Activated CD8-positive, alpha-beta memory T cell treated with anti-CD3 and anti-CD28 coated beads, Interleukin-2, amount 50 U/mL, for 24 hours (primary cell): ENCODE data around the gene VWC2.
"Not testable (repeated sequence)": the region's sequence is repeated elsewhere in the genome, so short reads cannot be mapped to it uniquely, and the experiment has no call there.

Experiments
- DNase-seq: peaks from one replicate; pipeline ENCODE4 v3.0.0-alpha.2; 2020; ENCODE audit errors: extremely low read depth

VWC2 gene

DNA sequence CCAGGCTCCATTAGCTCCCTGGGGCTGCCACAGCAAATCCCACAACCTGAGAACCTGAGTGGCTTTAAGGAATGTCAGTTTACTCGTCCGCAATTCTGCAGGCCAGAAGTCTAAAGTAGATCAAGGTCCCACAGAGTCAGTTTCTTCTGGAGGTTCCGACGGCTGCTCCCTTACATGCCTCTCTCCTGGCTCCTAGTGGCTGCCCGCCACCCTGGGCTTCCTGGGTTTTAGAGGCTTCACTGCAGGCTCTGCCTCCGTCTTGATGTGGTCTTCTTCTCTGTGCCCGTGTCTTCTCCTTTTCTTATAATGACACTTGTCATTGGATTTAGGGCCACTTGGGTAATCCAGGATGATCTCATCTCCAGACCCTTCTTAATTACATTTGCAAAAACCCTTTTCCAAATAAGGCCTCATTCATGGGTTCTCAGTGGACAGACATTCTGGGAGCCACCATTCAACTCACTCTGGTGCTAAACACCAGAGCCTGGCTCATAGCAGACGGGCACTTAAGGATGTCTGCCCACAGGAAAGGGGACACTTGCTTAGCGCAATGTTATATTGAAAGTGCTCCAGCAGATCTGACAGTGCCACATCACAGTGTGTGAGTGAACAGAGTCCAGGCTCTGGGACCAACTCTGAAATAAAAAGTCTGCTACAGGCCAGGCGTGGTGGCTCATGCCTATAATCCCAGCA is 77.6 kb downstream of the VWC2 start:
- DNase-seq, result no peak

DNA sequence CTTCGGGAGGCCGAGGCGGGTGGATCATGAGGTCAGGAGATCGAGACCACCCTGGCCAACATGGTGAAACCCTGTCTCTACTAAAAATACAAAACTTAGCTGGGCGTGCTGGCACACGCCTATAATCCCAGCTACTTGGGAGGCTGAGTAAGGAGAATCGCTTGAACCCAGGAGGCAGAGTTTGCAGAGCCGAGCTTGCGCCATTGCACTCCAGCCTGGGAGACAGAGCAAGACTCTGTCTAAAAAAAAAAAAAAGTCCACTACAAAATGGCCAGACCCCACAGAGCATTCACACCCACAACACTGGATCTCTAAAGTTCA is 78.1 kb downstream of the VWC2 start:
- not testable (repeated sequence) for DNase-seq

DNA sequence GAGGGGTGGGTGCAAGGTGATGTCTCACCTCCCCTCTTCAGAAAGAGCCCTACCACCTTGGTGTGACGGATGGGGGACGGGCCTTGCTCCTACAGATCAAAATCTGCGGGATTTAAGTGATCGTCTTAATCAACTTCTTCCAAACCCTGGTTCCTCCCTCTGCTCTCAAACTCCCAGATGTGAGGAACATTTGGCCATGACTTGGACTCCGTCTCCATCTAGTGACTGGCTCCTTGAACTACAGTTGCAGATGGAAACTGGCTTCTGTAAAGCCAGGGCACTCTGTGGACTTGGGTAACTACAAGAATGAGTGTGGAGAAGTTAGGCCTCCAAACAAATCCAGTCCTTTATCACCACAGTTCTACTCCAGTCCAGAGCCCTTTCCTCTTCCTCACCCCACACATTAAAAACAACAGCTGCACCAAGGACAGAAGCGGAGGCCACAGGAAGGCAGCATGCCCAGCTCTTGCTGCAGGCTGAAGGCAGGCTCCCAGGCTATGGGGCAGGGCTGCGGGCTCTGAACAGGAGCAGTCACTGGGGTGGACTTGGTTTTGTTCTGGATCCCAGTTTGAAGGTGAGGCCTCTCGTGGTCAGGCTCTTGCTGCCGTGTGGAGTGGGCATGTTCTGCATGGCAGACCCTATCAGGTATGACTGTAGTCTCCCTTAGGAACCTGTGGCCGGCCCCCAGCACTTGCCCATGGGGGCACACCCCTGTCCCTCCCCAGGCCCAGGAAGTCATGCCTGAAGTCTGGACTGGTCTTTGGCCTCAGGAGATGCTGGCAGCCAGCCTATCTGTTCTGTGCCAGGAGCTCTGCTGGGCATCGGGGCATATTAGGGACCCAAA is 79.4 kb downstream of the VWC2 start:
- DNase-seq, result no peak

DNA sequence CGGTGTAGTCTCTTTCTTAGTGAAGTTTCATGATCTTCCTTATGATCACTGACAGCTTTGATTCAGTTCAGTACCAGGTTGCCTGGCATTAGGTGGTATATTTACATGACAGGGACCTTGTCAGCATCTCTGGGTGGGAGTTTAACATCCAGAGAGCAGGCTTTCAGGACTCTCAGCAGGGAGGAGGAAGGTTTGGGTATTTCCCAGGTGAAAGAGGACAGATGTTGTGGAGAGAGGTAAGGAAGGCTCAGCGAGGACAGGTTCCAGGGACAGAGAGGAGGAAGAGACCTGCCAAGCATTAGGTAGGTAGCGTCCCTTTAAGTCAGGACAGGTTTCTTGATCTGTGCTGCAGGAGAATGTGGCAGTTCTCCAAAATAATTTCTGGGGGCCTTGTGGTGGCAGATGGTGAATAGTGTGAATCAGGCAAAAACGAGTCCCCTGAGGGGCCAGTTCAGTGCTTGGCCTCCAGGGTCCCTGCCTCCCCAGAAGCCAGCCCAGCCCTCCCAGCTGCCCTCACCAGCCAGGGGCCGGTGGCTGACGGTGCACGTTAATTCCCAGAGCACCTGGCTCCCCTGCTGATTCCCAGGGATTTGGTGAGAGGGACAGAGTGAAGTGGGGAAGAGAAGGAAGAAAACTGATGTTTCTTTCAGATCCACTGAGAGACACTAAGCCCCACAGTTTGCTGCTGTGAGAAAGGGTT is 82.0 kb downstream of the VWC2 start:
- no peak for DNase-seq

DNA sequence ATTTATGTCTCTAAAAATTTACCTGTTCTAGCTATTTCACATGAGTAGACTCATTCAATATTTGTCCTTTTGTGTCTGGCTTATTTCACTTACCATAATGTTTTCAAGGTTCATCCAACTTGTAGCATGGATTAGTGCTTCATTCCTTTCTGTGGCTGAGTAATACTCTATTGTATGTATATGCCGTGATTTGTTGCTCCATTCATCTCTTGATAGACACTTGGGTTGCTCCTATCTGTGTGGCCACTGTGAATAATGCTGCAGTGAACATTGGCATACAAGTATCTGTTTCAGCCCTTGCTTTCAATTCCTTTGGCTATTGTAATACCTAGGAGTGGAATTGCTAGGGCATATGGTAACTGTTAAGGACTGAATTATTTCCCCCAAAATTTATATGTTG is 86.9 kb downstream of the VWC2 start:
- DNase-seq, result no peak

DNA sequence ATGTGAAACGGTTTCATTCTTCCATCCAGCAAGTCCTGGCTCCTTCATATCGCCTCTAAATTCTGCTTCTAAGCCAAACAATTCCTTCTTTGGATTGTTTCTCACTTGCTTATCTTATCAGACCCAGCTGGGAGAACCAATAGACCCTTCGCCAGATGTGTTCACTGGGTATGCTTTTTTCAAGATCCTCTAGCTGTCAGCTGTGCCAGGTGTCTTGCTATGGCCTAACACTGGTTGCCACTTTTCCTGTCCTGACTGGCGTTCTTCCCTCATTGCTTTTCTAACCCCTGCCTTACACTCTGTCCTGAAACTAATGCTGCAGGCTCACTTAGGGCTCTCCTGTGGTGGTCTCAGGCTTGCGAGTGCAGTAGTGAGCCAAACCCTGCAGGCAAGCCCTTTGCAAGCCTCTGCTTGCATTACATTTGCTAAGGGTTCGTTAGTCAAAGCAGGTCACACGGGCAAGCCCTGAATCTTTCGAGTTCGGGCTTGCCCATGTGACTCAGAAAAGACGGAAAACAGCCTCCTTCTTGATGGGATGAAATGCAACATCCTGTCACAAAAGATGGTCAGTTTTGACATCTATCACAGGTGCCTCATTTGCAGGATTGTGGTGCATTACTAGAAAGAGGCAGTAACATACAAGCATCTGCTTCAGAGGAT is 92.8 kb downstream of the VWC2 start:
- no peak for DNase-seq

DNA sequence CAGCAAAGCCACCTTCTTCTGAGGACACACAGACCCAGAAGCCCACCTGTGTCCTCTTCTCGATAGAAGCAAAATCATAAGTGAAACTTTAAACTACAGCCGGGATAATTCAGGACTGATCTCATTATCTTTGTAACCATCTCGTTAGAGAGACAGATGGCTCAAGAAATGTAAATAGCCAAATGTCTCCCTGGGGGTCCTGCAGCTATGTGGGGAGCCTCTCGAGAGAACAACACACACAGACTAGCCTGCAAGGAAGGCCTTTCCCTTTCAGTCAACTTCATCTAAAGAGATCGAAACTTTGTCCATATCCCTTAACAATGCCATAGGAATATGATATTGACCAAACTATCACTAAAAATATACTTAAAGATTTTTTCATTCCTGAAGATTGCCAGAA is 93.5 kb downstream of the VWC2 start:
- no peak for DNase-seq

DNA sequence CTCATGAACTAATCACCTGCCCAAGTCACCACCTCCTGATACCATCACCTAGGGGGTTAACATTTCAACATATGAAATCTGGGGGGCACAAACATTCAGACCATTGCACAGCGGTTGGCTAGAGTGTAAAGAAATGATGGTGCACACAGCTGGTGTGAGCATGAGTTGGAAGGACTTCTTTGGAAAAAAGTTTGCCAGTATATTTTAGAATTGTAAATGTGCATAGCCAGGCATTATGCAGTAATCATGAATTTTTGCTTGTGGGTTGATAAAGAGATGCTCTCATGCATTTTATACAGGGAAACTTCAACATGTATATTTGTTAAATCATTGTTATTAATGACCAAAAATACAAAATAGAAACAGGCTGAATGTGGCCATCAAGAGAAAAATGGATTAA is 100.0 kb downstream of the VWC2 start:
- no peak for DNase-seq

DNA sequence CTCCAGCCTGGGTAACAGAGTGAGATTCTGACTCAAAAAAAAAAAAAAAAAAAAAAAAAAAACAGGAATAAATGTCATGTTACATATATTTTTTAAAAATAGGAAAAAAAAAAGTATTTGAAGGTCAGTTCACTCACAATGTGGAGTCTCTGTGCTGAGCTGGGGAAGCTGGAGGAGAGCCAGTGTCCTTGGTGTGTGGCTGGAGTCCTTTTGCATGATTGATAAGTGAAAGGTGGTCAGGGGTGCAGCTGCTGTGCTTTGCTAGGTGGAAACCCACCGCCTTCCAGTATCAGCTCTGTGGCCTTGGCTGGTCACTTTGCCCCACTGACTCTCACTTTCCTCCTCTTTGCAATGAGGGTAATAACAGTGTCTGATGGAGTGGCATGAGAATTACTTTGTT is 101.9 kb downstream of the VWC2 start:
- DNase-seq, result no peak

DNA sequence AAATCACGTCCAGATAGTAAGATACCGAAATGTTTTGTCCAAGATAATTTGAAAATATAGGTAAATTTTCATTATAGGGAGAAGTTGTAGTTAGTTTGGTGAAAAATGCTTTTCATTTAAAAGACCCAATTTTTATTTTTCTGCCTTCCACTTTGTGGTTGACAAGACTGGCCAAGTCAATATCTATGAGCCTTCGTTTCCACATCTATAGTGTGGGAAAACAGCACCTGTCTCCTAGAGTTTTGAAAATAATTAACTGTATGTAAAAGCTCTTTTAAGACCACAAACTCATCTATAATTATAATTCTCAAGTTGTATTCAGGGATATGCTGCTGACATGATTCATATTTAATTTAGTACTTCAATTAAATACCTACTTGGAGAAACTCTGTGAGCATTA is 102.8 kb downstream of the VWC2 start:
- DNase-seq, result no peak

DNA sequence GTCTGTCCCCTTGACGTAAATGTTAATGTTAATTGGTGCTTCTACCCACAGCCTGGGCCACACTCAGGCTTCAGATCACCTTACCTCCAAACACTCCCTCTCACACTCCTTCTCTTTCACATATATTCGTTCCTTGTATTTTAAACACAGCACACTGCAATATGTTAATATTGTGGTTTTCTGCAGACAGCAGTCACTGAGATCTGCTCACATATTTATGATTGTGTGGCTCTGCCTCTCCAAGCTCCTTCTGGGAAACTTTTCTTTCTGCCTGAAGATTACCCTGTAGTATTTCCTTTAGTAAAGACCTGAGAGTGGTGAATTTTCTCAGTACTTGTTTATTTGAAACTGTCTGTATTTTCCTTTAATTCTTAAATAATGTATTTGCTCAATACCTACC is 104.7 kb downstream of the VWC2 start:
- no peak for DNase-seq

DNA sequence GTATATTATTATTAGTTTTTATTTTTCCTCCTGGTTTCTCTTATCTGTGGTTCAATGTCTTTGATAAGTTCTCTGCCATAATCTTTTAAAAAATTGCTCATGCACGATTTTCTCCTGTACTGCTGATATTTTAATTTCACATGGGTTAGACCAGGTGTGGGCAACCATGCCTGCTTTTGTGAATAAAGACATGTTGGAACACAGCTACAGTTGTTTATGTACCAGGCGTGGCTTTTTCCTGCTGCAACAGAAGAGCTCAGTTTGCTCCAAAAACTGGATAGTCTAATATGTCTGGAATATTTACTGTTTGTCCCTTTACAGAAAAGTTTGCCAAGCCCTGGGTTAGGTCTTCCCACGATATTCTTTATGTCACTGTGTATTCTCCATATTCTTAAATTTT is 105.2 kb downstream of the VWC2 start:
- no peak for DNase-seq

DNA sequence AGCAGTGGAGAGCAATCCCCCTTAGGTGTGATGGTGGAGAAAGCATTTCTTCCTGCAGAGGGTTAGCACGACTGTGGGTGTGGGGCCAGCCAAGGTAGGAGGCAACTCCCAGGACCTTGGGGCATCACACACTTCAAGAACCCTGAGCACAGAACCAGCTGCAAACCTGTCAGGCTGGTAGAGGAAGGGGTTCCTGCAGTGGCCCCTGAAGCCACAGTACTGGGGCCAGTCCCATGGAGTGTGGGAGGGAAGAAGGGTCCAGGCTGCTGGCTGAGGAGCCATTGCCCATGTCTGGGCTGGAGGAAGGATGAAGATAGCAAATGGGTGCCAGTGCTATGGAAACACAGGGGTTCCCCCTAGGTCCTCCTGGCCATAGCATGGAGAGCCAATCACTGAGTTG is 110.5 kb downstream of the VWC2 start:
- no peak for DNase-seq

DNA sequence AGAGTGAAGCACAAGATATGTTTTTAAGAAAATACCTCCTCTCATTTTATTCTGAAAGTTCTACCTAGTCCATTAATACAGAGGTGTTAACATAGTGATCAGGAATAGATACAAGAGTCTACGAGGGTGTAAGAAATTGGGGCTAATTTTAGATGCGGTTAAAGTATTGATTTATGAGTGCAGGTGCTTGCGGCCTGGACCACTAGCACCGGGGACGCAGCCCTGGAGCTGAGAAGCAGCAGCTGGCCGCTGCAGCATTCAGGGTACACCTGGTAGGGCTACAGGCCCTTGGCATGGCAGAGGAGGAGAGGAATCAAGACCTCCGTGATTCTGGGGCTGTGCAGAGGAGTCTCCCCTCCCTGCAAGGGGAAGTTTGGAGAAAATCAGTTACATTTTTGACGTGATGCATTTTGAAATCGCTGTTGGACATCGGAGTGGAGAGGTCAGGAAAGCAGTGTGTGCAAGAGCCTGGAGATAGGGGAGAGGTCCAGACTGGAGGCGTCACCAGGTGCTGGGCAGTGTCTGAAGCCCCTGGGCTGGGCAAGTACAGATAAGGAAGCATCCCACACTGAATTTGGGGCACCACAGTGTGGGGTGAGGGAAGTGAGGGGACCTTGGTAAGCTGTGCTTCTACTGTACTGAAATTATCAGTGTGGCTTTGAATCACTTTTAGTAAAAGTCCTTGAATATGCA is 112.3 kb downstream of the VWC2 start:
- no peak for DNase-seq

DNA sequence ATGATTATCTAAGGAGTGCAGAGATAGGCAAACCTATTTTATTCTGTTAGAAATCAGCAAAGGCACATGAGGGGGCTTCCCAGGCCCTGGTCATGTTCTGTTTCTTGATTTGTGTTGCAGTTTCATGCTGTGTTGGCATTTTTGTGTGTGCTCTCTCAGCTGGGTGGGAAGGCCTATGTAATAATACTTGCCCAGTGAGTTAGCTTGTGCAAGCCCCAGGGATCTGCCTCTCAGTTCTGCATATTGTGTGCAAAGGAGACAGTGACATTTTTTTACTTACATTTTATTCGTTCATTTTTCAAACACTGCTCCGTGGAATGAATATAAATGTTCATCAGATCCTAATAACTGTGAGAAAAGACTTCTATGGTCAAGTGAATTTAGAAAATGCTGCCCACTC is 119.0 kb downstream of the VWC2 start:
- no peak for DNase-seq

DNA sequence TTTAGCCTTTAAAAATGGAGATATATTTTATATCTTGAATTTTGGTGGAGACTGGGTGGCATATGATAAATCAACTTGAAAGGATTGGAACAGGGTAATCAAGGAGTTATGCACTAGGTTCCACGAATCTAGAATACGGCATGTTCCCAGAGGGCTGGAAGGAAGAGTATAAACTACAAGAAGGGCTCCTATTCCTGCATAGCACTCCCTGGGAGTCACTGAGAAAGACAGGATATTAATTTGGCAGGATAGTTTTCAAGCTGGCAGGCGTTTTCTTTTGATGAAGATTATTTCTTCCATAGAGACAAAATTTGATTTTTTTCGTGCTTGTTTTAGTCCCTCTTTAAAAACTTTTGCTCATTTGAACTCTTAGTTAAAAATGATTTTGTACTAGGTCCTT is 119.7 kb downstream of the VWC2 start:
- no peak for DNase-seq

DNA sequence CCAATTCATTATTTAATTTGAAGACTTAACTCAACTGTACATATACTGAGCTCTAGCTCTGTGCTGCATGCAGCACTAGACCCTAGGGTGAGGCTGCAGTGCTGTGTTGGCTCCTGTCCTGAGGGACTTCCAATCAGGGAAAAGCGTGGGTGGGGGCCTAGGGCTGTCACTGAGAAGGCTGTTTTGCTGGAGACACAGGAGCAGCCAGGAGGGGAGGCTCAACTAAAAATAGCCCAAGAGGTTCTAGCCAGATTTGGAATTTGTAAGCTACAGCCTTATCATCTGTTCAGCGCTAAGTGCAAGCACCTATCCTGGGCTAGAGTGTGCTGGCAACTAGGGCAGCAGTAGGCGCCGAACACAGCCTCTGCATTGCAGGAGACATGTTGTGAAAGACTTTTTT is 121.1 kb downstream of the VWC2 start:
- DNase-seq, result no peak

DNA sequence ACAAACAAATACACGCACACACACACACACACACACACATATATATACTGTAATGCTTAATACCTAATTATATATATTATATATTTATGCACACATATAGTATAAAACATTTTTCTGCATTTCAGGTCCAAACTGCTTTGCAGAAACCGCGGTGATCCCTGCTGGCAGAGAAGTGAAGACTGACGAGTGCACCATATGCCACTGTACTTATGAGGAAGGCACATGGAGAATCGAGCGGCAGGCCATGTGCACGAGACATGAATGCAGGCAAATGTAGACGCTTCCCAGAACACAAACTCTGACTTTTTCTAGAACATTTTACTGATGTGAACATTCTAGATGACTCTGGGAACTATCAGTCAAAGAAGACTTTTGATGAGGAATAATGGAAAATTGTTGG is 138.5 kb downstream of the VWC2 start:
- no peak for DNase-seq

DNA sequence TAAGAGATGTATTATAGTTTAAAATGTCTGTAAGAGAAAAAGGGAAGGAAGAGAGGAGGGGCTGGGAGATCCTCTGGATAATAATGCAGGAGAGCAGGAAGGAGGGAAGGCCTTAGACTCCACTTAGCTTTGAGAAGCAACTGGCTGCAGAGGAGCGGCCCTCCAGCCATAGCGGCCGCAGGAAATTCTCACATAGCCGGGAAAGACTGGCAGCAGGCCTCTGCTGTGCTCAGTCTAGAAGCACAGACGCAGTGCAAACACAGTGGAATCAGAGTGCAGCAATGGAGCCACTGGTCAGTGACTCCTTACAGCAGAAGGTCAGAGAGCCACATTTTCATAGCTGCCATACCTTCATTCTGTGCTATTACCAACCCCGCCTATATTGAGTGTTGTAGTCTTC is 153.3 kb downstream of the VWC2 start:
- no peak for DNase-seq

DNA sequence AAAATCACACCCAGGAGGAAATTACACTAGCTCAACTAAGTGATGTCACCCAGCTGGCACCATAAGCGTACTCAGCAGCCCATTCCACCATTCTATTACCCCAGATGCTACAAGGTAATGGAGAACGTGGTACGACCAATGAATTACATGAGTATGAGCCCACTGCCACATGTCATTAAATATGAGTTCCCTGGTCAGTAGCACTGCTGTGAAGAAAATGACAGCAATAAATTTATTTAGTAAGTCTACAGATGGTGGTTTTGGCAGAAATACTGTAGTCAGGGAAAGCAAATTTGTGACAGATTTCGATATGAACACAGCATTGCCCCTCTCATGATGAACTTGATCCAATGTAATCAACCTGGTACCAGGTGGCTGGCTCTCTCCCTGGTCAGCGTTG is 154.2 kb downstream of the VWC2 start:
- DNase-seq, result no peak

DNA sequence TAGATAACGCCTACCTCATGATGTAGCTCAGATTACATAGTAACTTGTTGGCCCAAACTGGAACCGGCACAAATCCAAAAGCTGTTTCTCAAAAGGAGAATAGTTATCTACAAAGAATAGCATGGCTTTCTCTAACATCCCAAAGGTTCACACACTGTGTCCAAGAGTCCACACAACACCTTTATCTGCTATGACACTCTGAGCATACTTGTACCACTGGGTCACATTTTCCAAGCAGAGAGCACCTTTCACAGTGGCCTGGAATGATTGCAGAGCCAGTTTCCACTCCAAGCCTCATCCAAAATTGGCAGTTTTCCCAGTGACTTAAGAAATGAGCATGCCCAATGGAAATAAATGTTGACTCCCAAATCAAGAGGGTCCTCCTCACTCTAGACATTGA is 155.3 kb downstream of the VWC2 start:
- DNase-seq, result no peak

DNA sequence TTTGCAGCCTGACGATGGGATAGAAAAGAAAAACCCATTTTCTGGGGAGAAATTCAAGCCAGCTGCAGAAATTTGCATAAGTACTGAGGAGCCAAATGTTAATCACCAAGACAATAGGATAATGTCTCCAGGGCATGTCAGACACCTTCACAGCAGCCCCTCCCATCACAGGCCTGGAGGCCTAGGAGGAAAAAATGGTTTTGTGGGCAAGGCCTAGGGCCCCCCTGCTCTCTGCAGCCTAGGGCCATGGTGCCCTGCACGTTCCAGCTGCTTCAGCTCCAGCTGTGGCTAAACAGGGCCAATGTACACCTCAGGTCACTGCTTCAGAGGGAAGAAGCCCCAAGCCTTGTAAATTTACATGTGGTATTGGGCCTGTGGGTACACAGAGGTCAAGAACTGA is 158.2 kb downstream of the VWC2 start:
- no peak for DNase-seq
